GM18907 (cell line): ENCODE measurements around the gene SLC39A5.
A peak's percentile ranks its signal among the peaks of the same experiment; 100 is the strongest.

Experiments used
- ATAC-seq: cut with Tn5 transposase; IDR thresholded peaks from one replicate; pipeline ENCODE4 v1.9.1; 2021; ENCODE audit warnings: mild to moderate bottlenecking, moderate library complexity; ENCODE audit not compliant: unreplicated experiment

The SLC39A5 gene

DNA sequence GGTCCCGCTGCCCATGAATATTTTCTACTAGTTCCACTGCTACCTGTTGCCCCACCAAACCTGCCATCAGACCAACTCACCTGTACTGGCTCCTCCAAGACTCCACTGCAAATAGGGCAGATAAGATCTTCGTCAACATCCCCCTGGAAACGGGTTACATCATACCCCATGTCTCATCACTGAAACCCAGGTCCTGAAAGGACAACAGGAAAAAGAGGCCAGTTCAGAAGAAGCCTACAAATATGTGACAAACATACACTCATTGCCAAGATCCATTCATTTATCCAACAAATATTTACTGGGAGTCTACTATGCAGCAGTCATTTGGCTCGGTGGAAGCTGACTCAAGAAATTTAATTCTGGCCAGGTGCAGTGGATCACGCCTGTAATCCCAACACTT lies 16.0 kb upstream of the SLC39A5 start:
- ATAC-seq = no peak

GRCh38 chr12:56216461-56216860 lies 13.4 kb upstream of the SLC39A5 start:
- ATAC-seq = no peak

DNA sequence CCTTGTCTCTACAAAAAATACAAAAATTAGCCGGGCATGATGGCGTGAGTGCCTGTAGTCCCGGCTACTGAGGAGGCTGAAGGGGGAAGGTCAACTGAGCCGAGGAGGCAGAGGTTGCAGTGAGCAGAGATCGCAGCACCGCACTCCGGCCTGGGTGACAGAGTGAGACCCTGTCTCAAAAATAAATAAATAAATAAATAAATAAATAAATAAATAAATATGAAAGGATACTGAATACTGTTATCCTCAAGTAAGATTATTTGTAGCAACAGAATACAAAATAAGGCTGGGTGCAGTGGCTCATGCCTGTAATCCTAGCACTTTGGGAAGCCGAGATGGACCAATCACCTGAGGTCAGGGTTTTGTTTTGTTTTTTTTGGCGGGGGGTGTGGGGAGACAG lies 10.0 kb upstream of the SLC39A5 start:
- ATAC-seq = no peak

GRCh38 chr12:56220611-56221231 lies 9.1 kb upstream of the SLC39A5 start:
- no peak for ATAC-seq

- peak; percentile 25 for ATAC-seq
These were observed 8.6 kb upstream of the SLC39A5 start for GRCh38 chr12:56221232-56221756.

DNA sequence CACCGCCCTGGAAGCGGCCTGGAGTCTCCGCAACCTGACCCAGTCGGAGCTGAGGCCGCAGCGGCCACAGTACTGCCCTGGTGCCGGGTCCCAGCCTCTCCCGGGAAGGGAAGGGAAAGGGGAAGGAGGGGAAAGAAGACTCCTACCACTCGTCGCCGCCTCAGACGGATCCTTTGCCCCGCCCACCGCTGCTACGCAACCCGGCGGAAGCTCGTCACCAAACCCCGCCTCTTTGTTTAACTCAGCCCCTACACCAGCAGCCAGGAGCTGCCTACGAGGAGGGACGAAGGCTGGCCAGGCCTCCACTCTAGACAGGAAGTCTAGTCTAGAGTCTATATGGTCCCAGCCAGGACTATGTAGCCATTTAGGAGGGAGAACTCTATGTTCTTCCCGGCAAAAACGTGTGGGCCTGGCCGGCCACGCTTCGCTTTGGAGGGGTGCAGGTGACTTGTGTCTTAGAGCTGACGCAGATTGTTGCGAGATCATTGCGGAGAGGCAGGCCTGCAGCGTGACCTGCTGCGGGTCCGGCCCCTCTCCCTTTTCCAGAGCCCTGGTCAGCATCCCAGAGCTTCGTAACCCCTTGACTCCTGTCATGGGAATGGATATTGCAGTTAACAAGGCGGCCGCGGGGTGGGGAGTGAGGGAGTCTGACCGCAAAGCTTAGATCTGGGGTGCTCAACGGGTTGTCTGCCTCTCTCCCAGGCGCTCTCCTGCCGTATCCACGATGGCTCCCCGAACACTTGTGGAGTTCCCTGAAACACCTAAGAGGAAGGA lies 7.9 kb upstream of the SLC39A5 start, which contains the start of gene RNF41:
Gene RNF41, minus strand, starts transcription at position 166 of the 774 bp plus-strand sequence. CDS start 7,875 bp downstream, outside the sequence.
- peak; percentile 85 for ATAC-seq

GRCh38 chr12:56222531-56222895 lies 7.3 kb upstream of the SLC39A5 start:
- no peak for ATAC-seq

- ATAC-seq = no peak
These were observed 6.2 kb upstream of the SLC39A5 start for GRCh38 chr12:56223571-56224101.

DNA sequence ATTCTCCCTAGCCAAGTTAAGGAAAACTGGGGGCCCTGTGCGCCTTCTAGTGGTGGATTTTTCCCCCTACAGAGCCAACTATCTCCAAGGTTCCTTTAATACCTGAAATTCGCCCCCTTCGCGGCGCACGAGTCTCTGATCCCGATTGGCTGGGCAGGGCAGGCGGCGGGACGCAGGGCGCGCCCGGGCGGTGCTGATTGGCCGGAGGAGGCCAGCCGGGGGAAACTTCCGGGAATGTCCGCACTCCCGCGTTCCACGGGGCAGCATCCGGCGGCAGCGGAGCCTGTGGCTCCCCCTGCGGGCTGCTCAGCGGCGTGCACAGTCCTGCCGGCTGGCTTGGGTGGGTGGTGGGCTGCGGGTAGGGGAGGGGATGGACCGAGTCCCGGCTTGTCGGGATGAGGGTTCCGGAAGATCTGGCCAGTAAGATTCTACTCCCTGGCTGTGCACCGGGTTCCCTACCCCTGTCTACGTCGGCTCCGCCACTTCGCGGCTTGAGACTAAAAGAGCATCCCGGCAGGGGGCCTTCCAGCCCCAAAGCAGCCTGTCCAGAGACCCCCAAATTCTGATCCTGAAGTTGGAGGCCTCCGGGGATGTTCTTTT lies 5.6 kb upstream of the SLC39A5 start, which contains the start of gene NABP2:
Gene NABP2, plus strand, starts transcription at position 241 of the 600 bp plus-strand sequence. CDS start 515 bp downstream, outside the sequence.
- peak; percentile 67 for ATAC-seq

DNA sequence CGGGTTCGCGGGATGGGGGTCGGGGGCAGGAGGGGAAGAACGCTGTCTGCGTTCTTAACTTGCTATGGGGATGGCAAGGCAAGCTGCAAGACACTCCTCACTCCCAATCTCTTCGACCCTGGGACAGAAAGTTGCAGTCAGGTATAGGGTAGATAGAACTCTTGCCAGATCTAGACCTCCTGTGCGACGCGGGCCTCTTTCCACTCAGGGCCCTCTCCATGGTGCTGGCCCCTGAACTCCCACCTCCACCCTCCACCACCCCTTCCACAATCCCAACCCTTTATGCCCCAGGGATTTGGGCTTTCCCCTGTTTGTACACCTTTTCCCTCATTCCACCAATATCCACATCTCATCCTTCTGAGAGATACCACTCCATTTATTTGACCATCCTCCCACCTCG lies 4.9 kb upstream of the SLC39A5 start:
- ATAC-seq = no peak

DNA sequence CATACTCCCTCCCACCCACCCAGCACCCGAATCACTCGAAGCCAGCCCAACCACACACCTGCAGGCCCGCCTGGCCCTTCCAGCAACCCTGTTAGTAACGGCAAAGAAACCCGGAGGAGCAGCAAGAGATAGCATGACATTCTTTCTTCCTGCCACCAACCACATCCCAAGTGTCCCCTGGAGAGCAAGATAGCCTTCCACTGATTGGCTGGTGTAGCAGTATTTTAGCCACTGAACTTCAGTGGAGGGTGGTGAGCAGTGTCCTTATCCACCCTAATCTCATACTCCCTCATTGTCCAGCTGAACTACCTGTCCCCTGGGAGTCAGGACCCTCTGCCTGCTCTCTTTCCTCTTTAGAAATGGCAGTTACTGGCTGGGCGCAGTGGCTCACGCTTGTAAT lies 769 bp upstream of the SLC39A5 start:
- no peak for ATAC-seq

- no peak for ATAC-seq
These were observed 757 bp downstream of the SLC39A5 start for GRCh38 chr12:56230432-56231183.

- no peak for ATAC-seq
These were observed 1.3 kb downstream of the SLC39A5 start for GRCh38 chr12:56231184-56231582.

- ATAC-seq = no peak
These were observed 5.0 kb downstream of the SLC39A5 start for GRCh38 chr12:56234746-56235436.

- ATAC-seq = no peak
These were observed 6.2 kb downstream of the SLC39A5 start for GRCh38 chr12:56236091-56236490.

DNA sequence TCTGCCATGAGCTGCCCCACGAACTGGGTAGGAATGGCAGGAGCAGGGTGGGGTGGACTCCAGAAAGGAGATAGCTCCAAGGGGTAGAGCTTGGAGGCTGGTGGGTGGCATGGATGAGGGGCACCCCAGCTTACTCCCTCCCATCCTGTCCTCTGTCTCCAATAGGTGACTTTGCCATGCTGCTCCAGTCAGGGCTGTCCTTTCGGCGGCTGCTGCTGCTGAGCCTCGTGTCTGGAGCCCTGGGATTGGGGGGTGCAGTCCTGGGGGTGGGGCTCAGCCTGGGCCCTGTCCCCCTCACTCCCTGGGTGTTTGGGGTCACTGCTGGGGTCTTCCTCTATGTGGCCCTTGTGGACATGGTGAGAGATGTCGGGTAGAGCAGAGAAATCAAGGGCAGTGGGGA lies 7.1 kb downstream of the SLC39A5 start:
- no peak for ATAC-seq

DNA sequence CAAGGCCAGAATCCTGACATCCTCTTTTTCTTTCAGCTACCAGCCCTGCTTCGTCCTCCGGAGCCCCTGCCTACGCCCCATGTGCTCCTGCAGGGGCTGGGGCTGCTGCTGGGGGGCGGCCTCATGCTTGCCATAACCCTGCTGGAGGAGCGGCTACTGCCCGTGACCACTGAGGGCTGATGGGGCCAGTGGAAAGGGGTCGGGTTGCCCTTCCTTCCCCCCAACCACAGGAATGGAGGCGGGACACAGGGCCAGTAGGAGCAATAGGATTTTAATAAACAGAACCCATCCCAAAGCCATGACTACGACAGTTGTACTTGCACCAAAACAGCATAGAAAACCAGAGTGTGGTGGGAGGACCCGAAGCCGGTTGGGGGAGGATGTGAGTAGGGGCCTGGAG lies 7.7 kb downstream of the SLC39A5 start:
- ATAC-seq = no peak

- no peak for ATAC-seq
These were observed 11.8 kb downstream of the SLC39A5 start for GRCh38 chr12:56241424-56242303.

- ATAC-seq = no peak
These were observed 13.1 kb downstream of the SLC39A5 start for GRCh38 chr12:56242986-56243385.
